Prostate gland (tissue), 2 donors: Measurements from ENCODE around the gene CACNA1E. TPM values are rescaled to one million over a fixed set of nuclear protein-coding genes. Genes with fewer than 3 reads are reported as not detected.

Experiments
- DNase-seq: peaks from one replicate; pipeline ENCODE4 v3.0.0-alpha.2; 2019; ENCODE audit warnings: low spot score
- H3K27ac ChIP-seq, 2 donors: fragments of 200-600 bp; sonication (generic); 2 replicates each; pipeline ENCODE4 v1.5.1; 2017 to 2019
- H3K27me3 ChIP-seq: fragments of 200-600 bp; sonication (generic); replicated peaks from 2 replicates; pipeline ENCODE4 v1.5.1; 2019; ENCODE audit not compliant: insufficient read depth
- H3K36me3 ChIP-seq, 2 donors: fragments of 200-600 bp; sonication (generic); 1 replicate in 1 of 2; 2 replicates in 1 of 2; pipeline versions ENCODE4 v1.5.1 to v1.8.1; 2017 to 2019
- H3K4me1 ChIP-seq: fragments of 200-600 bp; sonication (generic); replicated peaks from 2 replicates; pipeline ENCODE4 v1.5.1; 2019
- H3K4me3 ChIP-seq, 2 donors: fragments of 200-600 bp; sonication (generic); 2 replicates each; pipeline ENCODE4 v1.5.1; 2017 to 2019
- H3K9me3 ChIP-seq: fragments of 200-600 bp; sonication (generic); 2 replicates; pipeline ENCODE4 v1.5.1; 2017
- POLR2A ChIP-seq: fragments of 450-650 bp; IDR thresholded peaks from one replicate; pipeline ENCODE4 v1.6.1; 2016; ENCODE audit warnings: antibody characterized with exemption, mild to moderate bottlenecking
- POLR2AphosphoS5 ChIP-seq: sonication (generic); formaldehyde crosslinking; IDR thresholded peaks from one replicate; pipeline ENCODE4 v1.6.1; 2017; ENCODE audit warnings: antibody characterized with exemption
- WGBS: methylation state at CpG from one replicate; pipeline ENCODE4 v1.1.5; 2018; 5-methylcytosine and 5-hydroxymethylcytosine counted together
- intact Hi-C: fragments of 100-400 bp; cut with DNase I; formaldehyde crosslinking; loops from one replicate; pipeline ENCODE4 v1.14.2; 2022
- total RNA-seq, 2 donors: library from RNA; depleted of rRNA; stranded (reverse); fragments of >200 nt; gene quantifications; one replicate each; pipeline ENCODE4 v1.1.0, GENCODE V29; 2016
- TF ChIP-seq, protein P1 (sequence below), 4 experiments: fragments of 200-600 bp in 2 of 4; fragments of 450-650 bp in 2 of 4; sonication (generic) in 2 of 4; IDR thresholded peaks; 1 replicate in 3 of 4; 2 replicates in 1 of 4; pipeline ENCODE4 v1.5.1; 2016 to 2019; ENCODE audit warnings: antibody characterized with exemption in 4 of 4, mild to moderate bottlenecking in 2 of 4, moderate library complexity in 2 of 4

Gene CACNA1E
- total RNA-seq, 2 donors from 2014 or later: 4.1 TPM; not detected in 1

DNA sequence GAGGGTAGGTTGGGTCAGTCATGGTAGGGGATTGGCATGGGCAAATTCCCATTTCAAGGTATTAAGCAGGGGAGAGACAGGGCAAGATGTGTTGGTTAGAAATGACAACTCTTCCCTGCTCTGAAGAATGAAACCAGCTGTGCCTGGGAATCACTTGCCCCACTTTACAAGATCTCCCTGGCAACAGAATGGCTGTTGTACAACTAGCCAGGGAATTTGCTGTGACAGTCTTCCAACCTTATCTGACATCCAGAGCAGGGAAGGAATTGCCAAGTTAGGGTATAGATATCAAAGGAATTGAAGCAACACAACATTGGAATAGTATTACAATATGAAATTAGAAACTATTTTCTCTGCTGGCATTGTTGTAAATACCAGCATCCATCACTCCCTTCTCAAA lies 154.7 kb downstream of the CACNA1E start:
- H3K4me3 ChIP-seq: no peak overlapping the region
- H3K4me1 ChIP-seq: no peaks in the 10 kb centered on the region
- no peaks in the 10 kb centered on the region for H3K9me3 ChIP-seq
- peaks cover 7% of the 10 kb centered on the region for H3K27me3 ChIP-seq
- no peak for TF ChIP-seq POLR2AphosphoS5
- TF ChIP-seq, protein P1, sequence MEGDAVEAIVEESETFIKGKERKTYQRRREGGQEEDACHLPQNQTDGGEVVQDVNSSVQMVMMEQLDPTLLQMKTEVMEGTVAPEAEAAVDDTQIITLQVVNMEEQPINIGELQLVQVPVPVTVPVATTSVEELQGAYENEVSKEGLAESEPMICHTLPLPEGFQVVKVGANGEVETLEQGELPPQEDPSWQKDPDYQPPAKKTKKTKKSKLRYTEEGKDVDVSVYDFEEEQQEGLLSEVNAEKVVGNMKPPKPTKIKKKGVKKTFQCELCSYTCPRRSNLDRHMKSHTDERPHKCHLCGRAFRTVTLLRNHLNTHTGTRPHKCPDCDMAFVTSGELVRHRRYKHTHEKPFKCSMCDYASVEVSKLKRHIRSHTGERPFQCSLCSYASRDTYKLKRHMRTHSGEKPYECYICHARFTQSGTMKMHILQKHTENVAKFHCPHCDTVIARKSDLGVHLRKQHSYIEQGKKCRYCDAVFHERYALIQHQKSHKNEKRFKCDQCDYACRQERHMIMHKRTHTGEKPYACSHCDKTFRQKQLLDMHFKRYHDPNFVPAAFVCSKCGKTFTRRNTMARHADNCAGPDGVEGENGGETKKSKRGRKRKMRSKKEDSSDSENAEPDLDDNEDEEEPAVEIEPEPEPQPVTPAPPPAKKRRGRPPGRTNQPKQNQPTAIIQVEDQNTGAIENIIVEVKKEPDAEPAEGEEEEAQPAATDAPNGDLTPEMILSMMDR (IDR thresholded peaks at IDR 0.05): no peak
- TF ChIP-seq POLR2A: no peak
- no peaks in the 10 kb centered on the region for H3K36me3 ChIP-seq
- intact Hi-C loops: no loop called here
- no peak overlapping the region for H3K27ac ChIP-seq
- no peak for DNase-seq

DNA sequence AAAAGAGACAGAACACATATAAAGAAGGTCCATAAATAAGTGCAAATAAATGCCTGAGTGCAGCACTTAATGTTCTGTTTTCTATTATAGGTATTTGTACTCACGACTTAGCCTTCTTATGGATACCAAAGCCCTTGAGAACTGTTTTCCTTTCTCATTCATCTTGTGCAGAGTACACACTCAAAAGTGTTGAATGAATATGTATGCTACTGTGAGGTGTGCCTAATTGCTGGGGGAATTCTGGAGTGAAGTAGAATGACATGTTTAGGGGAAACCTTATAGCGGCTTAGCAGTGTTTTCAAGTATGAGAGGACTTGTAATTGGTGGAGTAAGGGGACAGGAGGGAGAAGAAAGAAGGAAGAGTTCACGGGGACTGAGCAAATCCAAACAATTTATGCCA lies 157.6 kb downstream of the CACNA1E start:
- Histone ChIP-seq H3K4me3 (no peak overlapping the region), H3K4me1 (no peaks in the 10 kb centered on the region), H3K36me3 (no peaks in the 10 kb centered on the region), H3K27ac (no peak overlapping the region), H3K27me3 (peaks cover 13% of the 10 kb centered on the region), H3K9me3 (no peaks in the 10 kb centered on the region)
- 69% methylated on average over 3 of the region's 3 CpGs for WGBS
- TF ChIP-seq POLR2AphosphoS5 (no peak), POLR2A (no peak)
- TF ChIP-seq, protein P1 (IDR thresholded peaks at IDR 0.05): no peak
- no peak for DNase-seq
- intact Hi-C loops: no loop called here

DNA sequence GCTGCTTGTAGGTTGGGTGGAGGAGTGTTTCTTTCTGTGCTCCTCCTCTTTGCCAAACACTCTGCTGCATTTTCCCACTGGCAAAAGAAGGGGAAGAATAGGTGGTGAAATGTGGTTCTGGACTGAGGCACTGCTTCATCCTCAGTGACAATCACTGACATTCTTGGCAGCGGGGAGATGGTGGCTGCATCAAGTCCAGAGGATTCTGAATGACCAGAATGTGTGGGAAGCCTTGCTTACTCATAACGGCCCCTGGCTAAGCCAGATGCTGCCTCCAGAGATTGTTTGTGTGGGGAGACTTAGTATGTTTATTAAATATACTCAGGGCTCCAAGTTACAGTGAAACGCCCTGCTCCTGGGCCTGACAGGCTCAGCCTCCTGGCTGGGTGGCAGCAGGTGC lies 160.3 kb downstream of the CACNA1E start:
- no peaks in the 10 kb centered on the region for H3K4me1 ChIP-seq
- H3K4me3 ChIP-seq: no peak overlapping the region
- WGBS: 72% methylated on average over 3 of the region's 3 CpGs
- no peak for TF ChIP-seq POLR2AphosphoS5
- no peak for DNase-seq
- H3K9me3 ChIP-seq: no peaks in the 10 kb centered on the region
- H3K27ac ChIP-seq: no peak overlapping the region
- peaks cover 19% of the 10 kb centered on the region for H3K27me3 ChIP-seq
- H3K36me3 ChIP-seq: no peaks in the 10 kb centered on the region
- intact Hi-C loops: no loop called here

DNA sequence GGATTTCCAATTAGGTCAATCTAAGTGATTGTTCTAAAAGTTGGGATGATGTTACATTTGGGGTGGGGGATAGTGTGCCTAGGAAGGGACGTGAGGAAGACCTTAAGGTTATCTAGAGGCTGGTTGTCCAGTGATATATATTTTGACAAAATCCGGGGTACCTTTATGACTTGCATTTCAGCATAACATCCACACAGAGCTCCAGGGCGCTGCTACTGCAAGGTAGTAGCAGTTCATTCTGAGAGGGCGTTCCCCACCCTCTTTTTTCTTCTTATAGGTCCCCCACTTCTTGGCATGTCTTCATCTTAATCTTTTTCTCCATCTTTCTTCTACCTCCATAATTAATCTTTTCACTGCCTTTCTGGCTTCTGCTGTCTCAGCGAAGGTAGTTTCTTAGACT lies 161.9 kb downstream of the CACNA1E start:
- no peak overlapping the region for H3K27ac ChIP-seq
- WGBS: 80% methylated on average over 5 of the region's 5 CpGs
- intact Hi-C loops: no loop called here
- no peaks in the 10 kb centered on the region for H3K4me1 ChIP-seq
- DNase-seq: no peak
- peaks cover 19% of the 10 kb centered on the region for H3K27me3 ChIP-seq
- no peaks in the 10 kb centered on the region for H3K9me3 ChIP-seq
- no peaks in the 10 kb centered on the region for H3K36me3 ChIP-seq
- H3K4me3 ChIP-seq: no peak overlapping the region
- TF ChIP-seq POLR2A: no peak
- TF ChIP-seq, protein P1 (IDR thresholded peaks at IDR 0.05): no peak
- no peak for TF ChIP-seq POLR2AphosphoS5

DNA sequence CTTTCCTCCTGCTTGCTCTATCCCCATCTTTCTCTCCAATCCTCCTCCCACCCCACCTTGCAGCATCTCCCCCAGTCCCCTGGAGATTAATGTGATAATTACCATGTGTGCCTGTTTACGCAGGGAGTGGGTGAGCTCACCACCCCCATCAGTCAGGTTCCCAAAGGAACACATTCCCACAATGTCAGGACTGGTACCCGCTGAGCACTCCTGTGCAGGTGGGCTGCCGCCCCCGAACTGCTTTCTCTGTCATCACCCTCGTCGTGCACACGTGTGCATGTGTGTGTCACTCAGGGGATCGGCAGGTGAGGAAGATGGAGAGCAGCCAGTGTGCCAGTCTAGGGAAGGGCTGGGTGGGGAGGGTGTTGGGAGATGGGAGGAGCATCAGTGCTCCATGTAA lies 163.4 kb downstream of the CACNA1E start:
- H3K27ac ChIP-seq: no peak overlapping the region
- no peaks in the 10 kb centered on the region for H3K36me3 ChIP-seq
- H3K4me1 ChIP-seq: no peaks in the 10 kb centered on the region
- DNase-seq: no peak
- no peak overlapping the region for H3K4me3 ChIP-seq
- TF ChIP-seq POLR2A (no peak), POLR2AphosphoS5 (no peak)
- TF ChIP-seq, protein P1 (IDR thresholded peaks at IDR 0.05): no peak
- peaks cover 19% of the 10 kb centered on the region for H3K27me3 ChIP-seq
- 79% methylated on average over 8 of the region's 8 CpGs for WGBS
- no peaks in the 10 kb centered on the region for H3K9me3 ChIP-seq
- intact Hi-C loops: no loop called here
